K562 (cell line): ENCODE measurements around the gene SRSF9.

Experiments used
- BRCA1 ChIP-seq, 2 experiments: fragments of 450-650 bp in 1 of 2; sonication (generic) in 1 of 2; formaldehyde crosslinking in 1 of 2; IDR thresholded peaks; 2 replicates each; pipeline versions ENCODE4 v1.5.0 to v1.6.1; 2017 to 2020; ENCODE audit warnings: mild to moderate bottlenecking in 1 of 2, missing genetic modification reagents in 1 of 2
- HCFC1 ChIP-seq: IDR thresholded peaks from 2 replicates; pipeline ENCODE4 v1.6.1; 2012; ENCODE audit warnings: low read depth, low read length, improper control_type of control experiment
- ZNF12 ChIP-seq: sonication (generic); formaldehyde crosslinking; IDR thresholded peaks from 2 replicates; pipeline ENCODE4 v1.4.0; 2020; ENCODE audit warnings: mild to moderate bottlenecking, missing genetic modification reagents
- ZNF133 ChIP-seq: fragments of 250-450 bp; sonication (Bioruptor Pico); IDR thresholded peaks from 2 replicates; pipeline ENCODE4 v1.4.0; 2020; ENCODE audit warnings: mild to moderate bottlenecking
- ZSCAN29 ChIP-seq: fragments of 450-650 bp; IDR thresholded peaks from 2 replicates; pipeline ENCODE4 v1.6.1; 2017

GRCh38 chr12:120447992-120448391 is 21.6 kb downstream of the SRSF9 start:
- TF ChIP-seq ZSCAN29 (no peak), HCFC1 (no peak), ZNF133 (CRISPR knock-in tag) (no peak), ZNF12 (CRISPR knock-in tag) (no peak), BRCA1 (IDR thresholded peaks at IDR 0.05) (no peak), BRCA1 (CRISPR knock-in tag; IDR thresholded peaks at IDR 0.05) (no peak)
